ENCODE results near the gene CHCHD6.

GRCh38 chr3:126867190-126867862 is 163.3 kb downstream of the CHCHD6 start:
- no peak for TF ChIP-seq POLR2A (IDR thresholded peaks at IDR 0.05; ENCODE audit: low read length)
- TF ChIP-seq GATA1 (IDR thresholded peaks at IDR 0.05; ENCODE audit: low read depth, low read length) = no peak

All from erythroblast (primary cell).